Astrocyte (in vitro differentiated cells and primary cell): ENCODE results near the gene SLC2A13. TPM values are rescaled to one million over a fixed set of nuclear protein-coding genes. Genes with fewer than 3 reads are reported as not detected.
A peak's percentile ranks its signal among the peaks of the same experiment; 100 is the strongest.

Experiments
- DNase-seq: peaks from one replicate; pipeline ENCODE4 v3.0.0-alpha.2; 2010; ENCODE audit warnings: low read depth
- FAIRE-seq: peaks from 2 replicates; lab custom pipeline; 2011; peaks lifted over from hg19 to GRCh38; lab: Jason Lieb, UNC
- H2AFZ ChIP-seq: 2 replicates; pipeline ENCODE4 v1.6.0; 2012; ENCODE audit warnings: low read depth, low read length, inconsistent platforms
- H3K27ac ChIP-seq: 2 replicates; pipeline ENCODE4 v1.5.1; 2011; ENCODE audit warnings: low read depth, low read length, inconsistent platforms
- H3K27me3 ChIP-seq: 2 replicates; pipeline ENCODE4 v1.6.0; 2011; ENCODE audit warnings: low read length, inconsistent platforms; ENCODE audit not compliant: insufficient read depth
- H3K36me3 ChIP-seq: 2 replicates; pipeline ENCODE4 v1.5.1; 2011; ENCODE audit warnings: low read length, inconsistent platforms; ENCODE audit not compliant: insufficient read depth
- H3K4me1 ChIP-seq: 2 replicates; pipeline ENCODE4 v1.5.1; 2011; ENCODE audit warnings: low read length, inconsistent platforms; ENCODE audit not compliant: insufficient read depth
- H3K4me2 ChIP-seq: 2 replicates; pipeline ENCODE4 v1.6.0; 2012; ENCODE audit warnings: low read length, inconsistent platforms
- H3K4me3 ChIP-seq: 2 replicates; pipeline ENCODE4 v1.5.1; 2011; ENCODE audit warnings: low read depth, mild to moderate bottlenecking, low read length, inconsistent platforms; ENCODE audit not compliant: insufficient read depth
- H3K79me2 ChIP-seq: 2 replicates; pipeline ENCODE4 v1.6.0; 2012; ENCODE audit warnings: mild to moderate bottlenecking, low read length, inconsistent platforms; ENCODE audit not compliant: insufficient read depth
- H3K9ac ChIP-seq: 2 replicates; pipeline ENCODE4 v1.6.0; 2012; ENCODE audit warnings: mild to moderate bottlenecking, low read length, inconsistent platforms
- H3K9me3 ChIP-seq: 2 replicates; pipeline ENCODE4 v1.5.1; 2012; ENCODE audit warnings: low read depth, mild to moderate bottlenecking, low read length, inconsistent platforms; ENCODE audit not compliant: insufficient read depth
- H4K20me1 ChIP-seq: 2 replicates; pipeline ENCODE4 v1.6.0; 2012; ENCODE audit warnings: low read length, inconsistent platforms; ENCODE audit not compliant: insufficient read depth
- H3K27ac Mint-ChIP-seq: one replicate; pipeline ENCODE4 v1.8.0; 2021; ENCODE audit warnings: mild to moderate bottlenecking, mixed read lengths; ENCODE audit not compliant: unreplicated experiment
- H3K27me3 Mint-ChIP-seq: one replicate; pipeline ENCODE4 v1.8.0; 2021; ENCODE audit warnings: low read depth, mixed read lengths; ENCODE audit not compliant: unreplicated experiment
- H3K36me3 Mint-ChIP-seq: one replicate; pipeline ENCODE4 v1.8.0; 2021; ENCODE audit warnings: low read depth, mixed read lengths; ENCODE audit not compliant: unreplicated experiment
- H3K4me1 Mint-ChIP-seq: one replicate; pipeline ENCODE4 v1.8.0; 2021; ENCODE audit warnings: low read depth, mixed read lengths; ENCODE audit not compliant: unreplicated experiment
- H3K4me3 Mint-ChIP-seq: one replicate; pipeline ENCODE4 v1.8.0; 2021; ENCODE audit warnings: mild to moderate bottlenecking, moderate library complexity, mixed read lengths; ENCODE audit not compliant: unreplicated experiment
- H3K9me3 Mint-ChIP-seq: one replicate; pipeline ENCODE4 v1.8.0; 2021; ENCODE audit warnings: mild to moderate bottlenecking, mixed read lengths; ENCODE audit not compliant: unreplicated experiment
- CTCF ChIP-seq: IDR thresholded peaks from 2 replicates; pipeline ENCODE4 v1.5.1; 2011; ENCODE audit warnings: low read depth, mild to moderate bottlenecking, inconsistent platforms, low read length, moderate library complexity; ENCODE audit not compliant: insufficient read depth
- EZH2 ChIP-seq: IDR thresholded peaks from 2 replicates; pipeline ENCODE4 v1.6.1; 2012; ENCODE audit warnings: mild to moderate bottlenecking, low read length, inconsistent platforms; ENCODE audit not compliant: insufficient read depth
- total RNA-seq: library from RNA; stranded (reverse); gene quantifications from 2 replicates; pipeline ENCODE4 v1.2.1, GENCODE V29; 2021

Gene SLC2A13
- total RNA-seq, 1 donor from 2014 or later: 10.2 TPM

GRCh38 chr12:39872425-39872824 is 233.5 kb downstream of the SLC2A13 start:
- TF ChIP-seq CTCF: no peak
- no peak for TF ChIP-seq EZH2
- no peak overlapping the region for H3K4me3 ChIP-seq
- Mint-ChIP-seq H3K4me3 (no peak overlapping the region), H3K27me3 (no peaks in the 10 kb centered on the region), H3K9me3 (no peaks in the 10 kb centered on the region), H3K27ac (no peak overlapping the region), H3K36me3 (no peaks in the 10 kb centered on the region), H3K4me1 (no peaks in the 10 kb centered on the region)
- H4K20me1 ChIP-seq: no peaks in the 10 kb centered on the region
- H3K9ac ChIP-seq: no peak overlapping the region
- H3K36me3 ChIP-seq: no peaks in the 10 kb centered on the region
- H3K27ac ChIP-seq: no peak overlapping the region
- DNase-seq (peak; percentile 24), FAIRE-seq (peak; percentile 50)
- no peaks in the 10 kb centered on the region for H3K4me1 ChIP-seq
- H3K4me2 ChIP-seq: no peak overlapping the region
- H2AFZ ChIP-seq: no peak overlapping the region
- H3K9me3 ChIP-seq: no peaks in the 10 kb centered on the region
- no peaks in the 10 kb centered on the region for H3K79me2 ChIP-seq
- no peaks in the 10 kb centered on the region for H3K27me3 ChIP-seq

- Mint-ChIP-seq H3K4me1 (no peaks in the 10 kb centered on the region), H3K4me3 (no peak overlapping the region), H3K27ac (no peak overlapping the region), H3K9me3 (no peaks in the 10 kb centered on the region), H3K36me3 (no peaks in the 10 kb centered on the region), H3K27me3 (no peaks in the 10 kb centered on the region)
- Histone ChIP-seq H3K27ac (no peak overlapping the region), H4K20me1 (no peaks in the 10 kb centered on the region), H3K4me2 (no peak overlapping the region), H2AFZ (no peak overlapping the region), H3K9me3 (no peaks in the 10 kb centered on the region), H3K27me3 (no peaks in the 10 kb centered on the region), H3K36me3 (no peaks in the 10 kb centered on the region), H3K79me2 (no peaks in the 10 kb centered on the region), H3K4me3 (no peak overlapping the region), H3K9ac (no peak overlapping the region), H3K4me1 (no peaks in the 10 kb centered on the region)
- TF ChIP-seq EZH2 (no peak), CTCF (no peak)
- no peak for FAIRE-seq
- no peak for DNase-seq
Measured at GRCh38 chr12:39868328-39868725, 237.6 kb downstream of the SLC2A13 start.

- TF ChIP-seq CTCF (no peak), EZH2 (no peak)
- H3K4me1 ChIP-seq: no peaks in the 10 kb centered on the region
- no peaks in the 10 kb centered on the region for H3K9me3 ChIP-seq
- H3K4me3 ChIP-seq: no peak overlapping the region
- FAIRE-seq (no peak), DNase-seq (no peak)
- Mint-ChIP-seq H3K36me3 (no peaks in the 10 kb centered on the region), H3K4me1 (no peaks in the 10 kb centered on the region), H3K4me3 (no peak overlapping the region), H3K27ac (no peak overlapping the region), H3K9me3 (no peaks in the 10 kb centered on the region), H3K27me3 (no peaks in the 10 kb centered on the region)
- H3K27me3 ChIP-seq: no peaks in the 10 kb centered on the region
- H3K36me3 ChIP-seq: no peaks in the 10 kb centered on the region
- no peak overlapping the region for H3K9ac ChIP-seq
- no peak overlapping the region for H3K27ac ChIP-seq
- H3K79me2 ChIP-seq: no peaks in the 10 kb centered on the region
- no peak overlapping the region for H2AFZ ChIP-seq
- H3K4me2 ChIP-seq: no peak overlapping the region
- no peaks in the 10 kb centered on the region for H4K20me1 ChIP-seq
Measured at GRCh38 chr12:39867631-39868327, 238.1 kb downstream of the SLC2A13 start.
